Loucy (cell line): ENCODE data around the gene STXBP6.

ENCODE experiments used
- H2AFZ ChIP-seq: fragments of 200-600 bp; sonication (generic); 2 replicates; pipeline ENCODE4 v1.6.0; 2016; ENCODE audit warnings: antibody characterized with exemption, mild to moderate bottlenecking, low read length, moderate library complexity
- H3F3A ChIP-seq: fragments of 200-600 bp; 2 replicates; pipeline ENCODE4 v1.6.0; 2016; ENCODE audit warnings: antibody characterized with exemption, low read depth, mild to moderate bottlenecking
- H3K27me3 ChIP-seq: fragments of 200-600 bp; sonication (generic); 2 replicates; pipeline ENCODE4 v1.6.1; 2014; ENCODE audit warnings: low read length, mild to moderate bottlenecking; ENCODE audit not compliant: insufficient read depth, poor library complexity, severe bottlenecking
- H3K36me3 ChIP-seq: fragments of 200-600 bp; sonication (generic); 2 replicates; pipeline ENCODE4 v1.6.1; 2016; ENCODE audit warnings: low read length; ENCODE audit not compliant: insufficient read depth
- H3K4me1 ChIP-seq: fragments of 200-600 bp; sonication (generic); 2 replicates; pipeline ENCODE4 v1.5.1; 2014; ENCODE audit warnings: low read length, mild to moderate bottlenecking; ENCODE audit not compliant: insufficient read depth, poor library complexity, severe bottlenecking
- H3K4me2 ChIP-seq: fragments of 200-600 bp; sonication (generic); 2 replicates; pipeline ENCODE4 v1.6.0; 2014; ENCODE audit warnings: antibody characterized with exemption, low read length, low read depth, mild to moderate bottlenecking; ENCODE audit not compliant: poor library complexity, severe bottlenecking
- H3K4me3 ChIP-seq: fragments of 200-600 bp; sonication (generic); 2 replicates; pipeline ENCODE4 v1.5.1; 2014; ENCODE audit warnings: low read length, mild to moderate bottlenecking, mixed read lengths; ENCODE audit not compliant: poor library complexity, severe bottlenecking
- H3K79me2 ChIP-seq: fragments of 200-600 bp; sonication (generic); 2 replicates; pipeline ENCODE4 v1.6.1; 2014; ENCODE audit warnings: low read length; ENCODE audit not compliant: insufficient read depth
- H3K9ac ChIP-seq: fragments of 200-600 bp; sonication (generic); 2 replicates; pipeline ENCODE4 v1.6.0; 2014; ENCODE audit warnings: mild to moderate bottlenecking, low read depth, low read length, moderate library complexity; ENCODE audit not compliant: poor library complexity, severe bottlenecking
- H3K9me2 ChIP-seq: fragments of 200-600 bp; sonication (generic); replicated peaks from 2 replicates; pipeline ENCODE4 v1.6.1; 2016; ENCODE audit warnings: low read depth, low read length, mixed read lengths
- H3K9me3 ChIP-seq: fragments of 200-600 bp; sonication (generic); 2 replicates; pipeline ENCODE4 v1.6.1; 2014; ENCODE audit warnings: mild to moderate bottlenecking, antibody characterized with exemption, low read length, low read depth; ENCODE audit not compliant: insufficient read depth
- H4K20me1 ChIP-seq: fragments of 200-600 bp; sonication (generic); 2 replicates; pipeline ENCODE4 v1.6.0; 2014; ENCODE audit warnings: antibody characterized with exemption, low read length, mild to moderate bottlenecking; ENCODE audit not compliant: insufficient read depth, poor library complexity, severe bottlenecking
- EZH2phosphoT487 ChIP-seq: fragments of 200-600 bp; IDR thresholded peaks from 2 replicates; pipeline ENCODE4 v1.6.1; 2018; ENCODE audit warnings: antibody characterized with exemption, mild to moderate bottlenecking, moderate library complexity, borderline replicate concordance
- TF ChIP-seq, protein P1 (sequence below): fragments of 200-600 bp; sonication (generic); conservative IDR thresholded peaks from 2 replicates; pipeline ENCODE4 v1.5.1; 2014; ENCODE audit warnings: mild to moderate bottlenecking, antibody characterized with exemption, low read length

The STXBP6 gene

DNA sequence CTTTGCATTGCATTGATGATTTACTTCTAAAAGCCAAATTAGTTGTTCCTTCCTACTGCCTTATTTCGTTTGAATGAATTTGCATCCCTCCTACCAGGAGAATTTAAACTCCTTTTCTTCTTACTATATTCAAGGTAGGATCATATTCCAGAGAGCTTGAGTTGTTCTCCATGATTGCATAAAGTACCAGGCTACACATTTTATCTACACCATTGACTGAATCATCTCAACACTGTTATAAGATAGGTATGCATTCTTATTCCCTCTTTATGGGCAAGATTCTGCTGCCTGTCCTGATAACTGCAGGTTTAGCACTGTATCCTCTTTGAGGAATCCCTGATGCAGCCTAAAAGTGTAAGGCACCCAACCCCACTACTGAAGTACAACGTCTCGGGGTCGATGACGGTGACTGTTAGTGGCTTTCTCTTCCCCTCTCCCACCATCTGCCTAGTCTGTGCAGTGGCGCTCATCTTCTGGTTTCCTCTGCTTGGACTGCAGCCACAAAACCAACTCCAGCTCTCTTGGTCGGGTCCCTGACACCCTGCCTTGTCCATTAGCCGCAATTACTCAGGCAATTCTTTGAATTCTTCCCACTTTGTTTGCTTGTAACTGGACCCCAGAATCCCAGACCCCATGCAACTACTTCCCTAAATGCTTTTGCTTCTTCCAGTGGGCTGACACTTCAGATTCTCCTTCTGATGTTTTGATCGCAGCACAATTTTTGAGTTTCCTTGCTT, 44.4 kb upstream of the STXBP6 start:
- Histone ChIP-seq H4K20me1 (no peaks in the 10 kb centered on the region), H3K79me2 (no peaks in the 10 kb centered on the region), H3K4me2 (peak overlapping the region; percentile 64), H3K27me3 (no peaks in the 10 kb centered on the region), H3K4me3 (peak overlapping the region; percentile 13), H3K9me3 (no peaks in the 10 kb centered on the region), H2AFZ (peak overlapping the region; percentile 62), H3K4me1 (peaks cover 68% of the 10 kb centered on the region), H3F3A (0 out of 2 replicates have a peak, but pooled peaks cover 7% of the 10 kb centered on the region), H3K9ac (peak overlapping the region; percentile 58), H3K36me3 (no peaks in the 10 kb centered on the region), H3K9me2 (no peaks in the 10 kb centered on the region)
- no peak for TF ChIP-seq EZH2phosphoT487
- TF ChIP-seq, protein P1, sequence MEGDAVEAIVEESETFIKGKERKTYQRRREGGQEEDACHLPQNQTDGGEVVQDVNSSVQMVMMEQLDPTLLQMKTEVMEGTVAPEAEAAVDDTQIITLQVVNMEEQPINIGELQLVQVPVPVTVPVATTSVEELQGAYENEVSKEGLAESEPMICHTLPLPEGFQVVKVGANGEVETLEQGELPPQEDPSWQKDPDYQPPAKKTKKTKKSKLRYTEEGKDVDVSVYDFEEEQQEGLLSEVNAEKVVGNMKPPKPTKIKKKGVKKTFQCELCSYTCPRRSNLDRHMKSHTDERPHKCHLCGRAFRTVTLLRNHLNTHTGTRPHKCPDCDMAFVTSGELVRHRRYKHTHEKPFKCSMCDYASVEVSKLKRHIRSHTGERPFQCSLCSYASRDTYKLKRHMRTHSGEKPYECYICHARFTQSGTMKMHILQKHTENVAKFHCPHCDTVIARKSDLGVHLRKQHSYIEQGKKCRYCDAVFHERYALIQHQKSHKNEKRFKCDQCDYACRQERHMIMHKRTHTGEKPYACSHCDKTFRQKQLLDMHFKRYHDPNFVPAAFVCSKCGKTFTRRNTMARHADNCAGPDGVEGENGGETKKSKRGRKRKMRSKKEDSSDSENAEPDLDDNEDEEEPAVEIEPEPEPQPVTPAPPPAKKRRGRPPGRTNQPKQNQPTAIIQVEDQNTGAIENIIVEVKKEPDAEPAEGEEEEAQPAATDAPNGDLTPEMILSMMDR, result no peak

GRCh38 chr14:25092258-25092740, 42.4 kb upstream of the STXBP6 start:
- peaks cover 69% of the 10 kb centered on the region for H3K4me1 ChIP-seq
- no peak overlapping the region for H3K4me2 ChIP-seq
- no peaks in the 10 kb centered on the region for H3K27me3 ChIP-seq
- H3K9me2 ChIP-seq, result no peaks in the 10 kb centered on the region
- H3K9ac ChIP-seq, result no peak overlapping the region
- H3K79me2 ChIP-seq, result no peaks in the 10 kb centered on the region
- H3K9me3 ChIP-seq, result no peaks in the 10 kb centered on the region
- H4K20me1 ChIP-seq, result no peaks in the 10 kb centered on the region
- TF ChIP-seq, protein P1, result no peak
- no peak for TF ChIP-seq EZH2phosphoT487
- H2AFZ ChIP-seq, result peak overlapping the region; percentile 34
- H3K36me3 ChIP-seq, result no peaks in the 10 kb centered on the region
- H3F3A ChIP-seq, result 0 out of 2 replicates have a peak, but pooled peaks cover 7% of the 10 kb centered on the region
- no peak overlapping the region for H3K4me3 ChIP-seq

- no peaks in the 10 kb centered on the region for H3K9me2 ChIP-seq
- no peak overlapping the region for H2AFZ ChIP-seq
- H3K4me1 ChIP-seq, result peaks cover 55% of the 10 kb centered on the region
- no peak overlapping the region for H3K9ac ChIP-seq
- TF ChIP-seq, protein P1, result no peak
- TF ChIP-seq EZH2phosphoT487, result no peak
- no peaks in the 10 kb centered on the region for H3K79me2 ChIP-seq
- no peaks in the 10 kb centered on the region for H3K9me3 ChIP-seq
- 0 out of 2 replicates have a peak, but pooled peaks cover 5% of the 10 kb centered on the region for H3F3A ChIP-seq
- H3K4me3 ChIP-seq, result no peak overlapping the region
- no peaks in the 10 kb centered on the region for H4K20me1 ChIP-seq
- H3K4me2 ChIP-seq, result no peak overlapping the region
- H3K27me3 ChIP-seq, result no peaks in the 10 kb centered on the region
- H3K36me3 ChIP-seq, result no peaks in the 10 kb centered on the region
Observed at GRCh38 chr14:25090716-25091454, 40.9 kb upstream of the STXBP6 start.
